ENCODE data around the gene LPAR2.
"Not testable (repeated sequence)": the region's sequence is repeated elsewhere in the genome, so short reads cannot be mapped to it uniquely, and the experiment has no call there.

The LPAR2 gene

GRCh38 chr19:19627621-19628500 is at the start of gene LPAR2:
Gene LPAR2, minus strand, starts transcription at chr19:19628220. Its CDS starts 945 bp downstream, at chr19:19627275.
- no peak for DNase-seq (ENCODE audit: low read depth)
- H3K4me3 ChIP-seq (ENCODE audit: low read depth, low read length): peak within 1 kb of the TSS; percentile 38

- no peak for DNase-seq (ENCODE audit: low read depth)
- no peak overlapping the region for H3K4me3 ChIP-seq (ENCODE audit: low read depth, low read length)
Measured at GRCh38 chr19:19677579-19677978, 49.6 kb upstream of the LPAR2 start.

- H3K4me3 ChIP-seq (ENCODE audit: low read depth, low read length): no peak overlapping the region
- no peak for DNase-seq (ENCODE audit: low read depth)
Measured at GRCh38 chr19:19674315-19674714, 46.3 kb upstream of the LPAR2 start.

- no peak overlapping the region for H3K4me3 ChIP-seq (ENCODE audit: low read depth, low read length)
- no peak for DNase-seq (ENCODE audit: low read depth)
Measured at GRCh38 chr19:19672816-19673215, 44.8 kb upstream of the LPAR2 start.

GRCh38 chr19:19670070-19670551 is 42.1 kb upstream of the LPAR2 start:
- no peak for DNase-seq (ENCODE audit: low read depth)
- no peak overlapping the region for H3K4me3 ChIP-seq (ENCODE audit: low read depth, low read length)

- peak; percentile 47 for DNase-seq (ENCODE audit: low read depth)
Measured at GRCh38 chr19:19668230-19669012, 40.4 kb upstream of the LPAR2 start, which contains the start of gene ZNF101. Gene ZNF101, plus strand, starts transcription at chr19:19668839. Its CDS starts 125 bp downstream, at chr19:19668964.

GRCh38 chr19:19665420-19665948 is 37.5 kb upstream of the LPAR2 start:
- not testable (repeated sequence) for DNase-seq (ENCODE audit: low read depth); H3K4me3 ChIP-seq (ENCODE audit: low read depth, low read length)

More at GRCh38 chr19:19668230-19669012, 40.4 kb upstream of the LPAR2 start, which contains the start of gene ZNF101:
- peak within 1 kb of the TSS; percentile 77 for H3K4me3 ChIP-seq (ENCODE audit: low read depth, low read length)

- H3K4me3 ChIP-seq (ENCODE audit: low read depth, low read length): peak within 1 kb of the TSS; percentile 98
- peak; percentile 89 for DNase-seq (ENCODE audit: low read depth)
Measured at GRCh38 chr19:19663256-19664120, 35.5 kb upstream of the LPAR2 start, which contains the start of gene ATP13A1. Gene ATP13A1, minus strand, starts transcription at chr19:19663676. Its CDS starts 10 bp downstream, at chr19:19663666.

GRCh38 chr19:19662871-19663255 is 34.8 kb upstream of the LPAR2 start:
- no peak for DNase-seq (ENCODE audit: low read depth)
- peak overlapping the region; percentile 98 for H3K4me3 ChIP-seq (ENCODE audit: low read depth, low read length)

GRCh38 chr19:19662344-19662743 is 34.3 kb upstream of the LPAR2 start:
- peak overlapping the region; percentile 98 for H3K4me3 ChIP-seq (ENCODE audit: low read depth, low read length)

GRCh38 chr19:19661675-19662251 is 33.7 kb upstream of the LPAR2 start:
- DNase-seq (ENCODE audit: low read depth): no peak
- H3K4me3 ChIP-seq (ENCODE audit: low read depth, low read length): peak overlapping the region; percentile 98

More at GRCh38 chr19:19662344-19662743, 34.3 kb upstream of the LPAR2 start:
- no peak for DNase-seq (ENCODE audit: low read depth)

GRCh38 chr19:19661141-19661674 is 33.2 kb upstream of the LPAR2 start:
- no peak overlapping the region for H3K4me3 ChIP-seq (ENCODE audit: low read depth, low read length)
- DNase-seq (ENCODE audit: low read depth): no peak

- DNase-seq (ENCODE audit: low read depth): no peak
- H3K4me3 ChIP-seq (ENCODE audit: low read depth, low read length): no peak overlapping the region
Measured at GRCh38 chr19:19659646-19660245, 31.7 kb upstream of the LPAR2 start.

- DNase-seq (ENCODE audit: low read depth): no peak
- H3K4me3 ChIP-seq (ENCODE audit: low read depth, low read length): no peak overlapping the region
Measured at GRCh38 chr19:19657397-19657783, 29.4 kb upstream of the LPAR2 start.

GRCh38 chr19:19656451-19657396 is 28.7 kb upstream of the LPAR2 start:
- no peak for DNase-seq (ENCODE audit: low read depth)

GRCh38 chr19:19655641-19656343 is 27.8 kb upstream of the LPAR2 start:
- no peak for DNase-seq (ENCODE audit: low read depth)
- H3K4me3 ChIP-seq (ENCODE audit: low read depth, low read length): no peak overlapping the region

More at GRCh38 chr19:19656451-19657396, 28.7 kb upstream of the LPAR2 start:
- no peak overlapping the region for H3K4me3 ChIP-seq (ENCODE audit: low read depth, low read length)

Data from skeletal muscle cell (primary cell).